Neural cell (in vitro differentiated cells): Measurements from ENCODE around the gene PYGB.

Experiments used
- EP300 ChIP-seq: fragments of 450-650 bp; conservative IDR thresholded peaks from 2 replicates; pipeline ENCODE4 v1.6.1; 2014; ENCODE audit warnings: antibody characterized with exemption, mild to moderate bottlenecking, moderate library complexity; ENCODE audit not compliant: poor library complexity, severe bottlenecking
- EZH2 ChIP-seq: fragments of 200-600, 300-800 bp; shearing (Covaris generic), sonication (generic); IDR thresholded peaks from 2 replicates; pipeline ENCODE4 v1.6.1; 2014; ENCODE audit warnings: antibody characterized with exemption, low read length, borderline replicate concordance, mild to moderate bottlenecking; ENCODE audit not compliant: insufficient read depth, poor library complexity, severe bottlenecking
- POLR2AphosphoS5 ChIP-seq: IDR thresholded peaks from 2 replicates; pipeline ENCODE4 v1.6.1; 2012
- RAD21 ChIP-seq: fragments of 450-650 bp; conservative IDR thresholded peaks from 2 replicates; pipeline ENCODE4 v1.6.1; 2014; ENCODE audit warnings: antibody characterized with exemption, mild to moderate bottlenecking, moderate library complexity
- SMC3 ChIP-seq: fragments of 450-650 bp; conservative IDR thresholded peaks from 2 replicates; pipeline ENCODE4 v1.6.1; 2014; ENCODE audit warnings: antibody characterized with exemption, mild to moderate bottlenecking, moderate library complexity; ENCODE audit not compliant: poor library complexity
- TAF1 ChIP-seq: IDR thresholded peaks from 2 replicates; pipeline ENCODE4 v1.6.1; 2012; ENCODE audit warnings: low read depth
- TF ChIP-seq, protein P1 (sequence below): fragments of 450-650 bp; IDR thresholded peaks from 2 replicates; pipeline ENCODE4 v1.5.1; 2014; ENCODE audit warnings: antibody characterized with exemption, mild to moderate bottlenecking, moderate library complexity; ENCODE audit not compliant: poor library complexity, severe bottlenecking

DNA sequence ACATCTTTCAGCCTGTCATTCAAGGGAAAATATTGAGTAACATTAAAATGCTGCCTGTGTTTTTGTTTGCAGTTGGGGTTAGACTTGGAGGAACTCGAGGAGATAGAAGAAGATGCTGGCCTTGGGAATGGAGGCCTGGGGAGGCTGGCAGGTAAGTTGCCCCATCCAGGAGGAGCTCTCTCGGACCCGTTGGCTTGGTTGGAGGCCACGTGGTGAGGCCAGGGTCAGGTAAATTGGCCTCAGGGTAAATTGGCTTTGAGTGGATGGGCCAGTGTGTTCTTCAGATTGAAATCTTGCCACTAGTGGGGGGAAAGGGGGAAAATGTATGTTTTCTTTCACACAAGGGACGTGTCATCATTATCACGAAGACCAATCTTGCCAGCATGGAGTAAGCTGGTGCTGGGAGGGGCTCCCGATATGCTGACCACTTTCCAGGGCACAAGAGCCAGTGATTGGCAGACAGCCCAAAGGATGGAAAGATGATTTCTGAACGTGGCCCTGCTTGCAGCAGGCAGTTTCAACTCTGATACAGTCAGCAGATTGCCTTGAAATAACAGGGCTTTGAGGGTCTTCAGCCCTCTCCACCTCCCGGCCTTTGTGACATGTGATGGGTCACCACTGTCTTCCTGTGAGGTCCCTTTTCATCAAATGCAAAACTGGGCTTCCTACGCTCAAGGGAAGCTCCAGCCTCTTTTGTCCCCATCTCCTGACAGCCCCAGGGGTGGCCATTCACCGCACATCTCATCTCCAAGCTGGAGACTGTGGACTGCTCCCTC, 21.4 kb downstream of the PYGB start:
- TF ChIP-seq, protein P1, sequence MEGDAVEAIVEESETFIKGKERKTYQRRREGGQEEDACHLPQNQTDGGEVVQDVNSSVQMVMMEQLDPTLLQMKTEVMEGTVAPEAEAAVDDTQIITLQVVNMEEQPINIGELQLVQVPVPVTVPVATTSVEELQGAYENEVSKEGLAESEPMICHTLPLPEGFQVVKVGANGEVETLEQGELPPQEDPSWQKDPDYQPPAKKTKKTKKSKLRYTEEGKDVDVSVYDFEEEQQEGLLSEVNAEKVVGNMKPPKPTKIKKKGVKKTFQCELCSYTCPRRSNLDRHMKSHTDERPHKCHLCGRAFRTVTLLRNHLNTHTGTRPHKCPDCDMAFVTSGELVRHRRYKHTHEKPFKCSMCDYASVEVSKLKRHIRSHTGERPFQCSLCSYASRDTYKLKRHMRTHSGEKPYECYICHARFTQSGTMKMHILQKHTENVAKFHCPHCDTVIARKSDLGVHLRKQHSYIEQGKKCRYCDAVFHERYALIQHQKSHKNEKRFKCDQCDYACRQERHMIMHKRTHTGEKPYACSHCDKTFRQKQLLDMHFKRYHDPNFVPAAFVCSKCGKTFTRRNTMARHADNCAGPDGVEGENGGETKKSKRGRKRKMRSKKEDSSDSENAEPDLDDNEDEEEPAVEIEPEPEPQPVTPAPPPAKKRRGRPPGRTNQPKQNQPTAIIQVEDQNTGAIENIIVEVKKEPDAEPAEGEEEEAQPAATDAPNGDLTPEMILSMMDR = no peak
- TF ChIP-seq RAD21 (no peak), SMC3 (no peak), POLR2AphosphoS5 (no peak), EZH2 (no peak), EP300 (no peak), TAF1 (no peak)
